Measurements from ENCODE around the gene SLC66A3. TPM values are rescaled to one million over a fixed set of nuclear protein-coding genes. Genes with fewer than 3 reads are reported as not detected.

The SLC66A3 gene
- total RNA-seq, 1 donor from 2014 or later: 59.7 TPM

DNA sequence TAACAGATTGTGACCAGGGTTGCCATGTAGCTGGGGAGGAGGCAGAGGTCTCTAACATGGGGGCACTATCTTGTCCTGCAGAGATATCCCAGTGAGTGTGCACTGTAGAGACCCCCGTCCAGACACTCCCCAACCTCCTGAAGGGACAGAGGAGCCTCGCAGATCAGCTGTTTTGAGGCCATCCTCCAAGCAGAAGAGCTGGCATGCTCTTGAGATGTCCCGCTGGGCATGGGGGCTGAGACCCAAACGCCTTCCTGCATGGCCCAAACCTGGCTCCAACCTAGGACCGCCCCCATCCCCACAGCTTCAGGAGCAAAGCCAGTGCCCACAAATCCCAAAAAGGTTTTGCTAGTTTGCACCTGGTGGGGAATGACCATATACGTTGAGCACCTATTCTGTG lies 2.7 kb upstream of the SLC66A3 start:
- Histone ChIP-seq H3K9me3 (no peaks in the 10 kb centered on the region), H3K4me1 (peaks cover 23% of the 10 kb centered on the region), H3K27me3 (no peaks in the 10 kb centered on the region), H3K36me3 (no peaks in the 10 kb centered on the region), H3K4me3 (no peak overlapping the region), H3K27ac (no peak overlapping the region)
- intact Hi-C loops (cut with DNase I): no loop called here
- DNase-seq (ENCODE audit: extremely low spot score in 2 of 2): no peak
- no peak for TF ChIP-seq CTCF (IDR thresholded peaks at IDR 0.05)
- no peak for TF ChIP-seq POLR2AphosphoS5 (IDR thresholded peaks at IDR 0.05; ENCODE audit: insufficient read depth in 1 of 2, low read depth in 1 of 2)
- TF ChIP-seq POLR2A (IDR thresholded peaks at IDR 0.05): no peak

DNA sequence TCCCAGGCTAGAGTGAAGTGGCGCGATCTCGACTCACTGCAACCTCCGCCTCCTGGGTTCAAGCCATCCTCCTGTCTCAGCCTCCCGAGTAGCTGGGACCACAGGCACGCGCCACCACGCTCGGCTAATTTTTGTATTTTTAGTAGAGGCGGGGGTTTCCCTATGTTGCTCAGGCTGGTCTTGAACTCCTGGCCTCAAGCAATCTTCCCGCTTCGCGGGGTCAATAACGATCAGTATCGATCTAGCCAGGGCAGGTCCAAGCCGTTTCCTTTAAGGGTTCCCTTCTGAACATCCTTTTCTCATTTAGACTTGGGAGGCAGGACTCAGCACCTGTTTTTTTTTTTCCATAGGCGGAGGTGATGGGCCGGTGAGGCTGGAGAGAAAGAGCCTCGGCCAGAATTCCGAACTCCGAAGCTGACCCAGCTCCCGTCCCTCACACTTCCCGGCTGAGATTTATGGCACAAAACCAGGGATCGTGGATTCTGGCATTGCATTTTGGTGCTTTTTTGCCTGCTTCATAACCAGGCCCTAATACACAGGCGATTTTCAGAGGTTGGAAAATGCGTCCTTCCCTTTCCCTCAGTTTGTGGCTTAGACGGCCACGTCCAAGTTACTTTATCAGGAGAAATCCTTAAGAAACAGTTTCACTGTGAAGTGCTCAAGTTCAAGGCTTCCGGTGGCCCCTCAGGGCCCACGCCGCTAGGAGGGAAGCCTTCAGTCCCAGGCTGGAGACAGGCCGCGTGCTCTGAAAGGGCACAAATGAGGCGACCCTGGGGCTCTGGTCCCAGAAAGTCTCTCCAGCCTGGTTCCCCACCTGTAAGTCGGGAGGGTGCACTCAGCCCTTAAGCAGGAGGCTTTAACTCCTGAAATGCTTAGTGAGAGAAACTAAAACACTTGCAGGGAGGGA lies 998 bp upstream of the SLC66A3 start:
- no peaks in the 10 kb centered on the region for H3K27me3 ChIP-seq
- no peaks in the 10 kb centered on the region for H3K36me3 ChIP-seq
- H3K9me3 ChIP-seq: no peaks in the 10 kb centered on the region
- peak overlapping the region; percentile 45 to 49 for H3K4me3 ChIP-seq
- intact Hi-C loops (cut with DNase I): no loop called here
- DNase-seq (ENCODE audit: extremely low spot score in 2 of 2): no peak
- TF ChIP-seq CTCF (IDR thresholded peaks at IDR 0.05): no peak
- peak in 1 of 2 donors; percentile 44 for TF ChIP-seq POLR2AphosphoS5 (IDR thresholded peaks at IDR 0.05; ENCODE audit: insufficient read depth in 1 of 2, low read depth in 1 of 2)
- no peak for TF ChIP-seq POLR2A (IDR thresholded peaks at IDR 0.05)
- H3K4me1 ChIP-seq: peaks cover 23% of the 10 kb centered on the region
- H3K27ac ChIP-seq: peak overlapping the region; percentile 86

GRCh38 chr2:11154923-11155380 lies 315 bp upstream of the SLC66A3 start:
- Histone ChIP-seq H3K36me3 (no peaks in the 10 kb centered on the region), H3K4me3 (peak overlapping the region; percentile 49 to 97), H3K9me3 (no peaks in the 10 kb centered on the region), H3K4me1 (peaks cover 23% of the 10 kb centered on the region), H3K27me3 (no peaks in the 10 kb centered on the region), H3K27ac (peak overlapping the region; percentile 86)
- TF ChIP-seq POLR2AphosphoS5 (IDR thresholded peaks at IDR 0.05; ENCODE audit: insufficient read depth in 1 of 2, low read depth in 1 of 2) (peak in 1 of 2 donors; percentile 41), POLR2A (IDR thresholded peaks at IDR 0.05) (no peak)
- intact Hi-C loops (cut with DNase I): no loop called here
- peak in 1 of 2 donors; percentile 98 for DNase-seq (ENCODE audit: extremely low spot score in 2 of 2)

DNA sequence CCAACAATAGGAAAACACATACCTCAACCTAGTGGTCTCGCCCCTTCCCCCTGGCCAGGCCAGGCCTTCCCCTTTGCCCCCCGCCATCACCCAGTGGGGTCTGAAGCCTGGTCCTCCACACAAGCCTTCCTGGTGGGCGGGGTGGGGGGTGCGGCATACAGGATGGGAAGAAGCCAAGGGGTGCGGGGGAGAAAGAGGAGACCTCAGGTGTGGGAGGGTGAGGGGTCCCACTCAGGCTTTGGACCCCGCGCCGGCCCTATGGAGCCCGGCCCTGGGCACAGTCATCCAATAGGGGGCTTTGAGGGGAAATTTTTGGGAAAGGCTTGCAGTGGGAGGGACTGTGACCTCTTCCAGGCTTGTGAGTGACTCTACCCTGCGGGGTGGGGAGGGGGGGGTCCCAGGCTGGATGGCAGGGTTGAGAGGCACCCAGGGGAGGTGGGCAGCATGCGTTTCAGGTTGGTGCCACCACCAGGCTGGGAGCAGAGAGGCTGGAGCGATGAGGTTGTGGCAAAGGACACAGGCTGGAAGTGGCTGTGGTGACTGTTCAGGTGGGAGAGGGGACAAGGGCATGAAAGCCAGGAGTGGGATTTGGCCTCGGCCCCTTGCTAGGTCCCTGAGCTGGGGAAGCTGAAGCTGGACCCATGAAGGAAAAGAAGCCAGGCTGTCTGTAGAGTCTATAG lies 1.3 kb downstream of the SLC66A3 start:
- Histone ChIP-seq H3K27ac (no peak overlapping the region), H3K9me3 (no peaks in the 10 kb centered on the region), H3K27me3 (no peaks in the 10 kb centered on the region), H3K4me1 (peaks cover 27% of the 10 kb centered on the region), H3K36me3 (no peaks in the 10 kb centered on the region), H3K4me3 (peak overlapping the region; percentile 82 to 97)
- DNase-seq (ENCODE audit: extremely low spot score in 2 of 2): no peak
- TF ChIP-seq POLR2AphosphoS5 (IDR thresholded peaks at IDR 0.05; ENCODE audit: insufficient read depth in 1 of 2, low read depth in 1 of 2) (no peak), POLR2A (IDR thresholded peaks at IDR 0.05) (no peak), CTCF (IDR thresholded peaks at IDR 0.05) (no peak)
- intact Hi-C loops (cut with DNase I): no loop called here

DNA sequence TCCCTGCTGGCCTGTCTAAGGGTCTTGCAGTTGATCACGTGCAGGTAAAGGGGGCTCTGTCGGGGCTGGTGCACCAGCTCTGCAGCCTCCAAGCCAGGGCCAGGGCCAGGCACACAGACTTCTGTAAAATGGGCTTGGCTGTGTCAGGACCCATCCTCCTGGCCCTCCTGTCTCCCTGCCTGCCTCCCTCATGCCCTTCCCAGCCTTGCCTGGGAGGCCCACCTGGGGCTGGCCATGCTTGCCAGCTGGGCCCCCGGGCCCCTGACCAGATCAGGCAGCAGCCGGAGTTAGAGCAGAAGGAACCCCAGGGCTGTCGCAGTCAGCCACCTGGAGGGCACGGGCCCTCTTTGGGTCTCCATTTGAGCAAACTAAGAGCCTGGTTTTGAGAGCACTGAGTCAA lies 2.0 kb downstream of the SLC66A3 start:
- no peak overlapping the region for H3K27ac ChIP-seq
- peaks cover 27% of the 10 kb centered on the region for H3K4me1 ChIP-seq
- H3K27me3 ChIP-seq: no peaks in the 10 kb centered on the region
- DNase-seq (ENCODE audit: extremely low spot score in 2 of 2): no peak
- no peaks in the 10 kb centered on the region for H3K9me3 ChIP-seq
- TF ChIP-seq POLR2AphosphoS5 (IDR thresholded peaks at IDR 0.05; ENCODE audit: insufficient read depth in 1 of 2, low read depth in 1 of 2): no peak
- H3K4me3 ChIP-seq: no peak overlapping the region
- intact Hi-C loops (cut with DNase I): no loop called here
- no peaks in the 10 kb centered on the region for H3K36me3 ChIP-seq
